K562 (cell line): ENCODE results near the gene MYOZ1. TPM values are rescaled to one million over a fixed set of nuclear protein-coding genes. Genes with fewer than 3 reads are reported as not detected.
A peak's percentile ranks its signal among the peaks of the same experiment; 100 is the strongest.

Source experiments
- CEBPG ChIP-seq, 3 experiments: fragments of 200-800 bp in 1 of 3; sonication (Bioruptor generic) in 1 of 3; sonication (generic) in 1 of 3; formaldehyde crosslinking in 1 of 3; IDR thresholded peaks in 2 of 3; conservative IDR thresholded peaks in 1 of 3; 2 replicates each; pipeline versions ENCODE4 v1.6.1 to v1.8.0; 2016 to 2022; ENCODE audit warnings: missing compliant biosample characterization in 2 of 3, missing genetic modification characterization in 2 of 3, mild to moderate bottlenecking in 1 of 3, missing genetic modification reagents in 1 of 3
- GATAD2A ChIP-seq: fragments of 450-650 bp; IDR thresholded peaks from 2 replicates; pipeline ENCODE4 v1.6.1; 2017
- KHSRP ChIP-seq: fragments of 450-650 bp; IDR thresholded peaks from 2 replicates; pipeline ENCODE4 v1.6.1; 2017
- MLLT1 ChIP-seq, 2 experiments: fragments of 450-650 bp; IDR thresholded peaks; 2 replicates each; pipeline ENCODE4 v1.6.1; 2016
- TCF7 ChIP-seq: sonication (generic); IDR thresholded peaks from 2 replicates; pipeline ENCODE4 v1.6.1; 2016; ENCODE audit warnings: antibody characterized with exemption, borderline replicate concordance
- ZNF511 ChIP-seq: sonication (generic); formaldehyde crosslinking; IDR thresholded peaks from 2 replicates; pipeline ENCODE4 v1.8.0; 2022; ENCODE audit warnings: mild to moderate bottlenecking, missing genetic modification reagents
- ZNF740 ChIP-seq, 3 experiments: fragments of 200-800 bp in 1 of 3; sonication (Bioruptor generic) in 1 of 3; sonication (generic) in 1 of 3; formaldehyde crosslinking in 1 of 3; IDR thresholded peaks; 2 replicates each; pipeline versions ENCODE4 v1.6.1 to v1.8.0; 2016 to 2022; ENCODE audit warnings: mild to moderate bottlenecking in 2 of 3, missing compliant biosample characterization in 2 of 3, missing genetic modification characterization in 2 of 3, missing genetic modification reagents in 1 of 3
- polyA plus RNA-seq, 8 experiments: library from polyadenylated mRNA; depleted of rRNA in 4 of 8; stranded (reverse) in 5 of 8; unstranded in 3 of 8; fragments of >200 nt; fragmentation: Nextera tagmentation in 2 of 8; fragmentation: Illumina TruSeq in 1 of 8; extraction: Ambion mirVana in 2 of 8; extraction: Trizol in 1 of 8; gene quantifications; 2 replicates each; pipeline versions ENCODE4 v1.2.1 to v1.2.3, GENCODE V29; 2011 to 2014; ENCODE audit warnings: inconsistent platforms in 1 of 8, missing spikeins in 1 of 8
- total RNA-seq, 7 experiments: library from RNA; depleted of rRNA in 6 of 7; stranded (reverse); fragments of >200 nt in 6 of 7; fragmentation: Illumina TruSeq in 2 of 7; extraction: Trizol in 2 of 7; gene quantifications; 2 replicates each; pipeline versions ENCODE4 v1.2.1 to v1.2.3, GENCODE V29; 2011 to 2021; ENCODE audit warnings: low replicate concordance in 1 of 7
- TF ChIP-seq, protein P1 (sequence below), 2 experiments: fragments of 450-650 bp in 1 of 2; sonication (generic) in 1 of 2; formaldehyde crosslinking in 1 of 2; IDR thresholded peaks; 2 replicates each; pipeline versions ENCODE4 v1.7.1 to v1.9.0; 2016 to 2022; ENCODE audit warnings: inconsistent platforms in 1 of 2, mild to moderate bottlenecking in 1 of 2, missing genetic modification reagents in 1 of 2

Gene MYOZ1
- total and polyA plus RNA-seq, 9 of the 15 experiments (the other 6 are each of a cell fraction or from before 2014, with no cell fraction given), result 0.03 to 0.18 (median 0.07) TPM; not detected in 5

DNA sequence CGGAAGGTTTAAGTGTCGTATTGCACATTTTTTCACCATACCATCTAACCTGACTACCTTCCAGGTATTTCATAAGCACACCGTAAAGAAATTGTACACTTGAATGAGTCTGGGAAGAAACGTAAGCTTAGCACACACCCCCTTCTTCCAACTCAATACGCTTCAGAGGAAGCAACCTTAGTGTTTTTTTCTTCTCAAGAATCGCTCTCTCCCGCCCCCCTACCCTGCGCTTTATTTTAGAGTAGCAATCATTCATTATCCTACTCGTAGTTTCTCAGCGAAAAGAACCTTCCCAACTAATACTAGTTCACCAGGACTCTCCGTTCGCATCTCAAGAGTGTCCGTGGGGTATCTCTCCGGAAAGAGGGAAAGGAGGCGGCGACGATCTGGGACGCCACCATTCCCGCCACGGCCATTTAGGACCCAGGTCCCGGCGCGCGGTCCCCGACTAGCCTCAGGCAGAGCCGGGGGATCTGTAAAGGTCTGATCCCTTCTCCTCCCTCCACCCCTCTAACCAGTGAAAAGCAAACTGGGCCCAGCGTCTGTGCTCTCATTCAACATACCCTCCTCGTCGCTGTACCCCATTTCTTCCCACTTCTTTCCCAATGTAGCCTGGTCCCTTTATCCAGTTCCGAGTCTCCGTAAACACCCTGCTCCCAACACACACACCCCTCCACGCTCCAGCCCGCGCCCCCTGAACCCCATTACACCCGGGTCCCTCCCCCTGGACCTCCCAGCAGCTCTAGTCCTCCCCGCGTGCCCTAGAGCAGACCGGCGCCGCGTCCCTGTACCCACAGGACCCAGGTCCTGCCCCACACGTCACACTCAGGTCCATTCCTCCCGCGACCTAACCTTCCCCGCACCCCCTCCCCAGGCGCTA lies 16.0 kb downstream of the MYOZ1 start (continued):
- TF ChIP-seq, protein P1, sequence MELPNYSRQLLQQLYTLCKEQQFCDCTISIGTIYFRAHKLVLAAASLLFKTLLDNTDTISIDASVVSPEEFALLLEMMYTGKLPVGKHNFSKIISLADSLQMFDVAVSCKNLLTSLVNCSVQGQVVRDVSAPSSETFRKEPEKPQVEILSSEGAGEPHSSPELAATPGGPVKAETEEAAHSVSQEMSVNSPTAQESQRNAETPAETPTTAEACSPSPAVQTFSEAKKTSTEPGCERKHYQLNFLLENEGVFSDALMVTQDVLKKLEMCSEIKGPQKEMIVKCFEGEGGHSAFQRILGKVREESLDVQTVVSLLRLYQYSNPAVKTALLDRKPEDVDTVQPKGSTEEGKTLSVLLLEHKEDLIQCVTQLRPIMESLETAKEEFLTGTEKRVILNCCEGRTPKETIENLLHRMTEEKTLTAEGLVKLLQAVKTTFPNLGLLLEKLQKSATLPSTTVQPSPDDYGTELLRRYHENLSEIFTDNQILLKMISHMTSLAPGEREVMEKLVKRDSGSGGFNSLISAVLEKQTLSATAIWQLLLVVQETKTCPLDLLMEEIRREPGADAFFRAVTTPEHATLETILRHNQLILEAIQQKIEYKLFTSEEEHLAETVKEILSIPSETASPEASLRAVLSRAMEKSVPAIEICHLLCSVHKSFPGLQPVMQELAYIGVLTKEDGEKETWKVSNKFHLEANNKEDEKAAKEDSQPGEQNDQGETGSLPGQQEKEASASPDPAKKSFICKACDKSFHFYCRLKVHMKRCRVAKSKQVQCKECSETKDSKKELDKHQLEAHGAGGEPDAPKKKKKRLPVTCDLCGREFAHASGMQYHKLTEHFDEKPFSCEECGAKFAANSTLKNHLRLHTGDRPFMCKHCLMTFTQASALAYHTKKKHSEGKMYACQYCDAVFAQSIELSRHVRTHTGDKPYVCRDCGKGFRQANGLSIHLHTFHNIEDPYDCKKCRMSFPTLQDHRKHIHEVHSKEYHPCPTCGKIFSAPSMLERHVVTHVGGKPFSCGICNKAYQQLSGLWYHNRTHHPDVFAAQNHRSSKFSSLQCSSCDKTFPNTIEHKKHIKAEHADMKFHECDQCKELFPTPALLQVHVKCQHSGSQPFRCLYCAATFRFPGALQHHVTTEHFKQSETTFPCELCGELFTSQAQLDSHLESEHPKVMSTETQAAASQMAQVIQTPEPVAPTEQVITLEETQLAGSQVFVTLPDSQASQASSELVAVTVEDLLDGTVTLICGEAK (IDR thresholded peaks at IDR 0.05), result peak; percentile 10; the same call in 1 of the 2 replicates
- TF ChIP-seq, protein P1 (CRISPR knock-in tag; IDR thresholded peaks at IDR 0.05), result no peak
- TF ChIP-seq GATAD2A (peak; percentile 85), MLLT1 (IDR thresholded peaks at IDR 0.05) (peak; percentile 45 to 51; a peak in 1 of 4 replicates), TCF7 (peak; percentile 32; the same call in 1 of the 2 replicates), CEBPG (CRISPR knock-in tag; IDR thresholded peaks at IDR 0.05) (no peak), CEBPG (tag; conservative IDR thresholded peaks at IDR 0.05 in 1 of 2, IDR thresholded peaks at IDR 0.05 in 1 of 2) (0 out of 4 replicates have a peak, but pooled peaks of 1 of the 2 experiments have one; percentile 12), KHSRP (no peak), ZNF511 (CRISPR knock-in tag) (peak; percentile 7; the same call in 1 of the 2 replicates), ZNF740 (CRISPR knock-in tag; IDR thresholded peaks at IDR 0.05) (peak; percentile 56; the same call in 1 of the 2 replicates), ZNF740 (tag; IDR thresholded peaks at IDR 0.05) (no peak)
